ENCODE results near the gene USP1. TPM values are rescaled to one million over a fixed set of nuclear protein-coding genes. Genes with fewer than 3 reads are reported as not detected.

The USP1 gene
- total RNA-seq, 4 donors from 2014 or later, result 23.0 to 39.9 (median 33.7) TPM

GRCh38 chr1:62493656-62494055 is 56.8 kb downstream of the USP1 start:
- Histone ChIP-seq H3K27ac (no peak overlapping the region), H3K36me3 (peaks cover 0 to 75% of the 10 kb centered on the region in 2 donors), H3K4me3 (no peak overlapping the region), H3K27me3 (no peaks in the 10 kb centered on the region), H3K4me1 (no peaks in the 10 kb centered on the region), H3K9me3 (no peaks in the 10 kb centered on the region)
- no peak for ATAC-seq
- WGBS, 2 donors (ENCODE audit: low coverage in 1 of 2), result 92 to 97% methylated on average over 3 of the region's 3 CpGs
- no peak for TF ChIP-seq EP300 (IDR thresholded peaks at IDR 0.05)
- TF ChIP-seq POLR2A (IDR thresholded peaks at IDR 0.05), result no peak
- TF ChIP-seq POLR2AphosphoS5 (IDR thresholded peaks at IDR 0.05), result no peak
- no peak for TF ChIP-seq CTCF (IDR thresholded peaks at IDR 0.05)

- Histone ChIP-seq H3K4me1 (no peaks in the 10 kb centered on the region), H3K27me3 (no peaks in the 10 kb centered on the region), H3K36me3 (peaks cover 0 to 70% of the 10 kb centered on the region in 2 donors), H3K4me3 (no peak overlapping the region), H3K27ac (no peak overlapping the region), H3K9me3 (no peaks in the 10 kb centered on the region)
- 84 to 90% methylated on average over 3 to 4 of the region's 4 CpGs for WGBS, 2 donors (ENCODE audit: low coverage in 1 of 2)
- TF ChIP-seq POLR2AphosphoS5 (IDR thresholded peaks at IDR 0.05), result no peak
- TF ChIP-seq CTCF (IDR thresholded peaks at IDR 0.05), result no peak
- TF ChIP-seq EP300 (IDR thresholded peaks at IDR 0.05), result no peak
- TF ChIP-seq POLR2A (IDR thresholded peaks at IDR 0.05), result no peak
- ATAC-seq, result no peak
Observed at GRCh38 chr1:62494137-62494536, 57.3 kb downstream of the USP1 start.

- Histone ChIP-seq H3K4me1 (no peaks in the 10 kb centered on the region), H3K27me3 (no peaks in the 10 kb centered on the region), H3K36me3 (peaks cover 0 to 35% of the 10 kb centered on the region in 2 donors), H3K27ac (no peak overlapping the region), H3K9me3 (no peaks in the 10 kb centered on the region), H3K4me3 (no peak overlapping the region)
- TF ChIP-seq POLR2AphosphoS5 (IDR thresholded peaks at IDR 0.05), result no peak
- no peak for TF ChIP-seq CTCF (IDR thresholded peaks at IDR 0.05)
- TF ChIP-seq POLR2A (IDR thresholded peaks at IDR 0.05), result no peak
- no peak for TF ChIP-seq EP300 (IDR thresholded peaks at IDR 0.05)
- ATAC-seq, result no peak
Observed at GRCh38 chr1:62500210-62500609, 63.4 kb downstream of the USP1 start.

Other genes with a start within 250 kb of the USP1 start
- gene L1TD1, start 242.2 kb upstream of the USP1 start, total RNA-seq, result under 1 TPM in 1 of 4 donors, not detected in 3; 0.47 TPM
- under 1 TPM; 0.16 to 0.73 (median 0.29) TPM for gene KANK4, start 117.6 kb upstream of the USP1 start, total RNA-seq
- not detected for gene ANGPTL3, start 160.5 kb downstream of the USP1 start, total RNA-seq

Measured in gastroesophageal sphincter (tissue), 4 donors.